Activated B cell treated with CpG ODN at 0.5 μM for 24 hours (primary cell): Measurements from ENCODE around the gene MAP3K15. TPM values are rescaled to one million over a fixed set of nuclear protein-coding genes. Genes with fewer than 3 reads are reported as not detected.

Source experiments
- ATAC-seq: fragments of 200-7000 bp; cut with Tn5 transposase; one replicate; pipeline ENCODE4 v1.10.0; 2021; ENCODE audit warnings: low read depth, mild to moderate bottlenecking, moderate library complexity
- CTCF ChIA-PET: fragments of 350-600 bp; sonication (Branson Sonifier 250); formaldehyde crosslinking; loops from one replicate; lab custom pipeline; 2021; ENCODE audit warnings: antibody characterized with exemption; lab: Charles Lee
- POLR2A ChIA-PET: fragments of 350-600 bp; sonication (Branson Sonifier 250); formaldehyde crosslinking; loops from one replicate; lab custom pipeline; 2021; ENCODE audit warnings: antibody characterized with exemption; lab: Charles Lee
- DNase-seq: peaks from one replicate; pipeline ENCODE4 v3.0.0; 2022
- H3K27ac Mint-ChIP-seq: one replicate; pipeline ENCODE4 v1.8.0; 2020; ENCODE audit warnings: mixed read lengths
- H3K27me3 Mint-ChIP-seq: one replicate; pipeline ENCODE4 v1.8.0; 2021; ENCODE audit warnings: mixed read lengths
- H3K36me3 Mint-ChIP-seq: one replicate; pipeline ENCODE4 v1.8.0; 2021; ENCODE audit warnings: low read depth, mixed read lengths
- H3K4me1 Mint-ChIP-seq: one replicate; pipeline ENCODE4 v1.8.0; 2021; ENCODE audit warnings: mixed read lengths
- H3K4me3 Mint-ChIP-seq: one replicate; pipeline ENCODE4 v1.8.0; 2020; ENCODE audit warnings: mild to moderate bottlenecking, mixed read lengths
- H3K9me3 Mint-ChIP-seq: one replicate; pipeline ENCODE4 v1.8.0; 2020; ENCODE audit warnings: mixed read lengths
- CTCF ChIP-seq: fragments of 200-600 bp; IDR thresholded peaks from one replicate; pipeline ENCODE4 v1.8.0; 2022; ENCODE audit warnings: antibody characterized with exemption, mild to moderate bottlenecking
- intact Hi-C: fragments of 100-400 bp; cut with micrococcal nuclease; formaldehyde crosslinking; loops from one replicate; pipeline ENCODE4 v1.15.1; 2024
- total RNA-seq: library from RNA; stranded (reverse); gene quantifications from 2 replicates; pipeline ENCODE4 v1.2.3, GENCODE V29; 2022

The MAP3K15 gene
- total RNA-seq, 1 donor from 2014 or later, result 0.11 TPM

- POLR2A ChIA-PET, result no interaction called here
- Mint-ChIP-seq H3K9me3 (no peaks in the 10 kb centered on the region), H3K27me3 (no peaks in the 10 kb centered on the region), H3K4me3 (no peak overlapping the region), H3K4me1 (no peaks in the 10 kb centered on the region), H3K27ac (no peak overlapping the region), H3K36me3 (no peaks in the 10 kb centered on the region)
- DNase-seq (no peak), ATAC-seq (no peak)
- CTCF ChIA-PET, result interaction anchor here (0.7 to 1.5 kb wide), 2 partner anchors 446 to 1545 kb away, joined by 3 to 4 read pairs; no protein-coding TSS in a partner anchor
- no peak for TF ChIP-seq CTCF
- intact Hi-C loops, result no loop called here
Observed at GRCh38 chrX:19332983-19333382, 182.3 kb downstream of the MAP3K15 start.

- TF ChIP-seq CTCF, result no peak
- H3K4me1 Mint-ChIP-seq, result no peaks in the 10 kb centered on the region
- ChIA-PET CTCF (interaction anchor here (1.4 kb wide), 1 partner anchor 942 kb away, joined by 4 read pairs; no protein-coding TSS in a partner anchor), POLR2A (no interaction called here)
- no peak overlapping the region for H3K4me3 Mint-ChIP-seq
- no peak overlapping the region for H3K27ac Mint-ChIP-seq
- ATAC-seq, result no peak
- DNase-seq, result no peak
- intact Hi-C loops, result no loop called here
- H3K9me3 Mint-ChIP-seq, result no peaks in the 10 kb centered on the region
- no peaks in the 10 kb centered on the region for H3K36me3 Mint-ChIP-seq
- H3K27me3 Mint-ChIP-seq, result no peaks in the 10 kb centered on the region
Observed at GRCh38 chrX:19331831-19332230, 183.5 kb downstream of the MAP3K15 start.

GRCh38 chrX:19326567-19326966 lies 188.7 kb downstream of the MAP3K15 start:
- ATAC-seq, result no peak
- no peak for TF ChIP-seq CTCF
- intact Hi-C loops, result no loop called here

More at GRCh38 chrX:19326567-19326966, 188.7 kb downstream of the MAP3K15 start:
- DNase-seq, result no peak
- Mint-ChIP-seq H3K36me3 (no peaks in the 10 kb centered on the region), H3K27me3 (peaks cover 1% of the 10 kb centered on the region), H3K27ac (no peak overlapping the region), H3K4me3 (no peak overlapping the region), H3K4me1 (no peaks in the 10 kb centered on the region), H3K9me3 (no peaks in the 10 kb centered on the region)
- ChIA-PET POLR2A (no interaction called here), CTCF (no interaction called here)

Other genes starting within 250 kb of the MAP3K15 start
- 122 and 124 TPM in 2 replicates for gene PDHA1, start 171.6 kb downstream of the MAP3K15 start, total RNA-seq